ENCODE results near the gene ABCF2. TPM values are rescaled to one million over a fixed set of nuclear protein-coding genes. Genes with fewer than 3 reads are reported as not detected.

ABCF2 gene
- total and polyA plus RNA-seq, 2 of the 13 experiments (the other 11 are each of a cell fraction or from before 2014, with no cell fraction given): 16.3 to 42.5 TPM

GRCh38 chr7:151232917-151233701, 6.1 kb upstream of the ABCF2 start (continued):
- no peak for TF ChIP-seq ZNF710 (CRISPR knock-in tag; IDR thresholded peaks at IDR 0.05; ENCODE audit: borderline replicate concordance)
- TF ChIP-seq JUN (CRISPR knock-in tag; IDR thresholded peaks at IDR 0.05): no peak
- TF ChIP-seq MTA1 (CRISPR knock-in tag; IDR thresholded peaks at IDR 0.05; ENCODE audit: borderline replicate concordance): no peak
- TF ChIP-seq ARNT2 (CRISPR knock-in tag; IDR thresholded peaks at IDR 0.05; ENCODE audit: low read depth): no peak
- no peak for TF ChIP-seq RARA (CRISPR knock-in tag; IDR thresholded peaks at IDR 0.05)
- TF ChIP-seq, protein P1, sequence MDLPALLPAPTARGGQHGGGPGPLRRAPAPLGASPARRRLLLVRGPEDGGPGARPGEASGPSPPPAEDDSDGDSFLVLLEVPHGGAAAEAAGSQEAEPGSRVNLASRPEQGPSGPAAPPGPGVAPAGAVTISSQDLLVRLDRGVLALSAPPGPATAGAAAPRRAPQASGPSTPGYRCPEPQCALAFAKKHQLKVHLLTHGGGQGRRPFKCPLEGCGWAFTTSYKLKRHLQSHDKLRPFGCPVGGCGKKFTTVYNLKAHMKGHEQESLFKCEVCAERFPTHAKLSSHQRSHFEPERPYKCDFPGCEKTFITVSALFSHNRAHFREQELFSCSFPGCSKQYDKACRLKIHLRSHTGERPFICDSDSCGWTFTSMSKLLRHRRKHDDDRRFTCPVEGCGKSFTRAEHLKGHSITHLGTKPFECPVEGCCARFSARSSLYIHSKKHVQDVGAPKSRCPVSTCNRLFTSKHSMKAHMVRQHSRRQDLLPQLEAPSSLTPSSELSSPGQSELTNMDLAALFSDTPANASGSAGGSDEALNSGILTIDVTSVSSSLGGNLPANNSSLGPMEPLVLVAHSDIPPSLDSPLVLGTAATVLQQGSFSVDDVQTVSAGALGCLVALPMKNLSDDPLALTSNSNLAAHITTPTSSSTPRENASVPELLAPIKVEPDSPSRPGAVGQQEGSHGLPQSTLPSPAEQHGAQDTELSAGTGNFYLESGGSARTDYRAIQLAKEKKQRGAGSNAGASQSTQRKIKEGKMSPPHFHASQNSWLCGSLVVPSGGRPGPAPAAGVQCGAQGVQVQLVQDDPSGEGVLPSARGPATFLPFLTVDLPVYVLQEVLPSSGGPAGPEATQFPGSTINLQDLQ (CRISPR knock-in tag; IDR thresholded peaks at IDR 0.05): peak; percentile 18; the same call in 1 of the 2 replicates
- TF ChIP-seq ZNF432 (CRISPR knock-in tag; IDR thresholded peaks at IDR 0.05; ENCODE audit: borderline replicate concordance): no peak
- peak; percentile 37; the same call in 1 of the 2 replicates for TF ChIP-seq NFE2 (CRISPR knock-in tag; IDR thresholded peaks at IDR 0.05)
- TF ChIP-seq ZSCAN21 (CRISPR knock-in tag; IDR thresholded peaks at IDR 0.05; ENCODE audit: borderline replicate concordance): no peak
- TF ChIP-seq ZNF878 (CRISPR knock-in tag; IDR thresholded peaks at IDR 0.05): no peak
- peak; percentile 55; the same call in 1 of the 2 replicates for TF ChIP-seq BORCS8-MEF2B (CRISPR knock-in tag; IDR thresholded peaks at IDR 0.05)
- no peak for TF ChIP-seq ELF4 (CRISPR knock-in tag; IDR thresholded peaks at IDR 0.05; ENCODE audit: borderline replicate concordance)
- peak; percentile 31; the same call in 1 of the 2 replicates for TF ChIP-seq MAFF (IDR thresholded peaks at IDR 0.05; ENCODE audit: low read depth, low read length)
- TF ChIP-seq CENPT (CRISPR knock-in tag; IDR thresholded peaks at IDR 0.05; ENCODE audit: low read depth): no peak
- no peak for TF ChIP-seq RBFOX2 (IDR thresholded peaks at IDR 0.05; ENCODE audit: low read depth, low read length)
- no peak for TF ChIP-seq KLF13 (CRISPR knock-in tag; IDR thresholded peaks at IDR 0.05)
- TF ChIP-seq DPF2 (CRISPR knock-in tag; IDR thresholded peaks at IDR 0.05; ENCODE audit: borderline replicate concordance, low read depth): no peak
- 0 out of 2 replicates have a peak, but pooled peaks have one; percentile 37 for TF ChIP-seq HNRNPL (IDR thresholded peaks at IDR 0.05; ENCODE audit: low read depth, low read length)
- TF ChIP-seq ONECUT2 (CRISPR knock-in tag; IDR thresholded peaks at IDR 0.05): no peak
- TF ChIP-seq STAG1 (CRISPR knock-in tag; IDR thresholded peaks at IDR 0.05): no peak
- TF ChIP-seq ZNF773 (CRISPR knock-in tag; IDR thresholded peaks at IDR 0.05; ENCODE audit: borderline replicate concordance): no peak
- TF ChIP-seq RFX3 (CRISPR knock-in tag; IDR thresholded peaks at IDR 0.05): no peak
- TF ChIP-seq ZNF451 (CRISPR knock-in tag; IDR thresholded peaks at IDR 0.05): no peak
- no peak for TF ChIP-seq MZF1 (CRISPR knock-in tag; IDR thresholded peaks at IDR 0.05; ENCODE audit: borderline replicate concordance)
